GM12891 (cell line): ENCODE data around the gene PPP1R3G.

ENCODE experiments used
- PAX5 ChIP-seq: IDR thresholded peaks from 2 replicates; pipeline ENCODE4 v1.6.1; 2011; ENCODE audit warnings: low read length, moderate library complexity, mild to moderate bottlenecking; ENCODE audit not compliant: insufficient read depth, severe bottlenecking
- POLR2A ChIP-seq: IDR thresholded peaks from 2 replicates; pipeline ENCODE4 v1.6.1; 2011; ENCODE audit warnings: low read depth, low read length, control low read depth
- POLR2AphosphoS5 ChIP-seq: IDR thresholded peaks from 2 replicates; pipeline ENCODE4 v1.6.1; 2011; ENCODE audit warnings: low read depth, low read length, control low read depth
- TAF1 ChIP-seq: IDR thresholded peaks from 2 replicates; pipeline ENCODE4 v1.6.1; 2011; ENCODE audit warnings: low read depth, low read length, control low read depth

GRCh38 chr6:5050009-5050408, 35.1 kb upstream of the PPP1R3G start:
- TF ChIP-seq TAF1, result no peak
- no peak for TF ChIP-seq POLR2AphosphoS5
- no peak for TF ChIP-seq POLR2A
- no peak for TF ChIP-seq PAX5
